Nephron progenitor cell (in vitro differentiated cells): Measurements from ENCODE around the gene PEX14.

Experiments used
- DNase-seq: peaks from one replicate; pipeline ENCODE4 v3.0.0; 2021
- H3K27ac Mint-ChIP-seq: 2 replicates; pipeline ENCODE4 v1.8.0; 2021; ENCODE audit warnings: mild to moderate bottlenecking, moderate library complexity, mixed read lengths
- H3K27me3 Mint-ChIP-seq: 2 replicates; pipeline ENCODE4 v1.8.0; 2021; ENCODE audit warnings: mild to moderate bottlenecking, low read depth, mixed read lengths; ENCODE audit not compliant: poor library complexity
- H3K36me3 Mint-ChIP-seq: 2 replicates; pipeline ENCODE4 v1.8.0; 2021; ENCODE audit warnings: low read depth, mixed read lengths
- H3K4me1 Mint-ChIP-seq: 2 replicates; pipeline ENCODE4 v1.8.0; 2021; ENCODE audit warnings: mixed read lengths
- H3K4me3 Mint-ChIP-seq: 2 replicates; pipeline ENCODE4 v1.8.0; 2021; ENCODE audit warnings: mild to moderate bottlenecking, moderate library complexity, mixed read lengths
- H3K9me3 Mint-ChIP-seq: 2 replicates; pipeline ENCODE4 v1.8.0; 2021; ENCODE audit warnings: mild to moderate bottlenecking, moderate library complexity, mixed read lengths
- TF ChIP-seq, protein P1 (sequence below): fragments of 200-600 bp; sonication (generic); IDR thresholded peaks from 2 replicates; pipeline ENCODE4 v1.5.0; 2021; ENCODE audit warnings: antibody characterized with exemption

The PEX14 gene

DNA sequence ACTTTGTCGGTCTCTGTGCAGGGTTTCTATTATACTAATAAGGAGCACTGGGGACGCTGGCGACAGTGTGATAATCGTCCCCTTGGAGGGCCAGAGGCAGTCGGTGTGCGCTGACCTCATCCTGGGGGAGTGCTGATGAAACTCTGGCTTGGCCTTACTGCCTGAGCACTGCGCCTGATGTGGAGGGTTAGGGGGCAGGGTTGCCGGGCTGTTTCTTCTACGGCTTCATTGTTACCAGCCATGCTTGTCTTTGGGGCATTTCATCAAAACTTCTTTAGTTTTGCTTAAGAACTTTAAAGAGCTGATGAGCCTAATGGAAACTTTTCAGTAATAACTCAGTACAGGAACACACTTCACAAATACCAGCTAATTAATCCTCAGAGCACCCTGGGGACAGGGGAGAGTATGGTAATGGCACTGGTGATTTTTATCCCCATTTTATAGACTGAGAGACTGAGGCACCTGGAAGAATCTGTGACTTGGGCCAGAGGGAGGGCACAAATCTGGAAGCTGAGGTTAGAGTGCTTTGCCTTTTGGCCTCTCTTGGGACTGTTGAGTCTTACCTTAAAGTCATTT lies 81.8 kb downstream of the PEX14 start:
- Mint-ChIP-seq H3K9me3 (no peaks in the 10 kb centered on the region), H3K27me3 (no peaks in the 10 kb centered on the region), H3K27ac (peak overlapping the region; percentile 28), H3K36me3 (peaks cover 9% of the 10 kb centered on the region), H3K4me3 (no peak overlapping the region), H3K4me1 (peaks cover 45% of the 10 kb centered on the region)
- TF ChIP-seq, protein P1, sequence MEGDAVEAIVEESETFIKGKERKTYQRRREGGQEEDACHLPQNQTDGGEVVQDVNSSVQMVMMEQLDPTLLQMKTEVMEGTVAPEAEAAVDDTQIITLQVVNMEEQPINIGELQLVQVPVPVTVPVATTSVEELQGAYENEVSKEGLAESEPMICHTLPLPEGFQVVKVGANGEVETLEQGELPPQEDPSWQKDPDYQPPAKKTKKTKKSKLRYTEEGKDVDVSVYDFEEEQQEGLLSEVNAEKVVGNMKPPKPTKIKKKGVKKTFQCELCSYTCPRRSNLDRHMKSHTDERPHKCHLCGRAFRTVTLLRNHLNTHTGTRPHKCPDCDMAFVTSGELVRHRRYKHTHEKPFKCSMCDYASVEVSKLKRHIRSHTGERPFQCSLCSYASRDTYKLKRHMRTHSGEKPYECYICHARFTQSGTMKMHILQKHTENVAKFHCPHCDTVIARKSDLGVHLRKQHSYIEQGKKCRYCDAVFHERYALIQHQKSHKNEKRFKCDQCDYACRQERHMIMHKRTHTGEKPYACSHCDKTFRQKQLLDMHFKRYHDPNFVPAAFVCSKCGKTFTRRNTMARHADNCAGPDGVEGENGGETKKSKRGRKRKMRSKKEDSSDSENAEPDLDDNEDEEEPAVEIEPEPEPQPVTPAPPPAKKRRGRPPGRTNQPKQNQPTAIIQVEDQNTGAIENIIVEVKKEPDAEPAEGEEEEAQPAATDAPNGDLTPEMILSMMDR: no peak
- no peak for DNase-seq

- H3K4me3 Mint-ChIP-seq: no peak overlapping the region
- peaks cover 41% of the 10 kb centered on the region for H3K4me1 Mint-ChIP-seq
- H3K27me3 Mint-ChIP-seq: no peaks in the 10 kb centered on the region
- peaks cover 6% of the 10 kb centered on the region for H3K9me3 Mint-ChIP-seq
- DNase-seq: no peak
- TF ChIP-seq, protein P1: no peak
- peaks cover 17% of the 10 kb centered on the region for H3K36me3 Mint-ChIP-seq
- H3K27ac Mint-ChIP-seq: no peak overlapping the region
Measured at GRCh38 chr1:10557714-10558113, 83.0 kb downstream of the PEX14 start.

GRCh38 chr1:10559386-10559785 lies 84.6 kb downstream of the PEX14 start:
- Mint-ChIP-seq H3K4me1 (peaks cover 28% of the 10 kb centered on the region), H3K9me3 (peaks cover 22% of the 10 kb centered on the region), H3K27ac (no peak overlapping the region), H3K4me3 (no peak overlapping the region), H3K36me3 (peaks cover 28% of the 10 kb centered on the region), H3K27me3 (peaks cover 4% of the 10 kb centered on the region)
- no peak for DNase-seq
- TF ChIP-seq, protein P1: no peak

DNA sequence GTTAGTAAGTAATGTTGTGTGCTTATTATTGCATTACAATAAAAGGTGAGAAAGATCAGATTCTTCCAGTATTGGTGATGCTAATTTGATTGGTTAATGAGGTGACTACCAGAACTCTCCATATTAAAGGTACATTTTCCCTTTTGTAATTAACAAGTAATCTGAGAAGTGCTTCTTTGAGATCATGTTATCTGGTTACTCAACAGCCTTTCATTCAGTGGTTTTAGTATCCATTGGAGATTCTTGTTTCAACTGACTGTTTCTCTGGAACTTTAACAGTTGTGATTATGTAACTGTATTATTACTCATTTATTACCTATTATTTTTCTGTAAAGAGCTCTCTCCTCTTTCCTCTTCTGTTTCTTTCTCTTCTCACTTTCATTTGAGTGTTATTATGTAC lies 86.7 kb downstream of the PEX14 start:
- DNase-seq: no peak
- TF ChIP-seq, protein P1: no peak
- no peak overlapping the region for H3K4me3 Mint-ChIP-seq
- H3K36me3 Mint-ChIP-seq: peaks cover 31% of the 10 kb centered on the region
- H3K4me1 Mint-ChIP-seq: peaks cover 7% of the 10 kb centered on the region
- peaks cover 8% of the 10 kb centered on the region for H3K27me3 Mint-ChIP-seq
- no peak overlapping the region for H3K27ac Mint-ChIP-seq
- H3K9me3 Mint-ChIP-seq: peaks cover 33% of the 10 kb centered on the region

GRCh38 chr1:10561955-10562354 lies 87.2 kb downstream of the PEX14 start:
- Mint-ChIP-seq H3K9me3 (peaks cover 33% of the 10 kb centered on the region), H3K4me3 (no peak overlapping the region), H3K27me3 (peaks cover 8% of the 10 kb centered on the region), H3K4me1 (peaks cover 2% of the 10 kb centered on the region), H3K36me3 (peaks cover 31% of the 10 kb centered on the region), H3K27ac (no peak overlapping the region)
- TF ChIP-seq, protein P1: no peak
- no peak for DNase-seq

DNA sequence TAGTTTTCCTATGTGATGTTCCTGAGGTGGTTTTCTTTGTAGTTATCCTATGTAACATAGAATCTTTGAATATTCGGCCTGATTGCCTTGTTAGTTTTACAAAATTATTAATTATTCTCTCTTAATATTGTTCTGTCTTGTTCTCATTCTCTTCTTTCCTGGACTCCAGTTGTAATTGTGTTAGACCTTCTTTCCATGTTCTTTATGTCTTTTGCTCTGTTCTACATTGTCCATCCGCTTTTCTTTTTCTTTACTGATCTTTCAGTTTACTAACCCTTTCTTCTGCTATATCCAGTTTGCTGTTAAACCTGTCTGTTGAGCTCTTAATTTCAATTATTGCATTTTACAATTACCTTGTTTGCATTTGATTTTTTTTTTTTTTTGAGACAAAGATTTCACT lies 89.3 kb downstream of the PEX14 start:
- Mint-ChIP-seq H3K4me1 (no peaks in the 10 kb centered on the region), H3K4me3 (no peak overlapping the region), H3K27me3 (peaks cover 12% of the 10 kb centered on the region), H3K27ac (no peak overlapping the region), H3K9me3 (peaks cover 39% of the 10 kb centered on the region), H3K36me3 (peaks cover 36% of the 10 kb centered on the region)
- DNase-seq: no peak
- TF ChIP-seq, protein P1: no peak
